Suppressor macrophage treated with lipopolysaccharide for 4 hours (primary cell): ENCODE results near the gene FAT3.

Source experiments
- DNase-seq: peaks from one replicate; pipeline ENCODE4 v3.0.0-alpha.2; 2020

Gene FAT3

GRCh38 chr11:92224407-92225124 lies at the start of gene FAT3:
Gene FAT3 (plus strand): TSS chr11:92224818. CDS start chr11:92352113, 127,295 bp downstream.
- DNase-seq: no peak

GRCh38 chr11:92179017-92179670 lies 45.5 kb upstream of the FAT3 start:
- DNase-seq: no peak

GRCh38 chr11:92180226-92180625 lies 44.4 kb upstream of the FAT3 start:
- DNase-seq: no peak

GRCh38 chr11:92180664-92181251 lies 43.9 kb upstream of the FAT3 start:
- no peak for DNase-seq

- no peak for DNase-seq
These were observed 33.9 kb upstream of the FAT3 start for GRCh38 chr11:92190535-92191206.

GRCh38 chr11:92192141-92192540 lies 32.5 kb upstream of the FAT3 start:
- DNase-seq: no peak

GRCh38 chr11:92198268-92198667 lies 26.4 kb upstream of the FAT3 start:
- DNase-seq: no peak

- no peak for DNase-seq
These were observed 24.6 kb upstream of the FAT3 start for GRCh38 chr11:92199991-92200390.

GRCh38 chr11:92204731-92205130 lies 19.9 kb upstream of the FAT3 start:
- no peak for DNase-seq

- no peak for DNase-seq
These were observed 18.2 kb upstream of the FAT3 start for GRCh38 chr11:92206441-92206840.

- no peak for DNase-seq
These were observed 12.9 kb upstream of the FAT3 start for GRCh38 chr11:92211576-92212167.

- no peak for DNase-seq
These were observed 12.1 kb upstream of the FAT3 start for GRCh38 chr11:92212530-92212929.

GRCh38 chr11:92216789-92217188 lies 7.8 kb upstream of the FAT3 start:
- no peak for DNase-seq

- no peak for DNase-seq
These were observed 5.1 kb upstream of the FAT3 start for GRCh38 chr11:92219476-92219875.

- DNase-seq: no peak
These were observed 1.9 kb upstream of the FAT3 start for GRCh38 chr11:92222701-92223100.

- DNase-seq: no peak
These were observed 588 bp upstream of the FAT3 start for GRCh38 chr11:92224054-92224406.

- DNase-seq: no peak
These were observed 528 bp downstream of the FAT3 start for GRCh38 chr11:92225125-92225567.

- DNase-seq: no peak
These were observed 1.1 kb downstream of the FAT3 start for GRCh38 chr11:92225568-92226330.

GRCh38 chr11:92226331-92227229 lies 2.0 kb downstream of the FAT3 start:
- no peak for DNase-seq

- DNase-seq: no peak
These were observed 2.7 kb downstream of the FAT3 start for GRCh38 chr11:92227230-92227814.
